ENCODE data around the gene TBX1.
"Not testable (repeated sequence)": the region's sequence is repeated elsewhere in the genome, so short reads cannot be mapped to it uniquely, and the experiment has no call there.

The TBX1 gene

DNA sequence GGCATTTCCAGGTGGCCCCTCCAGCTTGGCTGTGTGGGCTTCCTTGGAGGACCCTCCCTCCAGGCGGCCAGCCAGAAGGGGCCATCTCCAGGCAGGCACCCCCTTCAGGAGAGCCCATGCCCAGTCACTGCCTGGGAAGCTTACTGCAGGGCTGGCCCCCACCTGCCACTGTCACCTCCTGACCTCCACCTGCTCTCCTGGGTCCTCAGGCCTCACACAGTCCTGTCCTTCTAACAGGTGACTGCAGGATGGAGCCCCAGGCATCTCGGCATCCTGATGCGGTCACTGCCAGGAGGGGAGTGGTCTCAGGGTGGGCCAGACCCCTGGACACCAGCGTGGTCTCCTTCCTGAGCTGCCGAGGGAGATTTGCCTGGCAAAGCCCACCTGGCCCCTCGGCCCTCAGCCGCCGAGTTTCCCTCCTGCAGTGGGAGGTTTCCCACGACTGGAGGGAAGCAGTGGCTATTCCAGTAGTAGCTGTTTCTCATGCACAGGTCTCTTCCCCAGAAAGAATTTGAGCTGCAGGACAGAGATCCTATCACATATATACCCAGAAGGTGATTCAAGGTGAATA is 13.0 kb downstream of the TBX1 start:
- H3K27ac ChIP-seq = no peak overlapping the region

DNA sequence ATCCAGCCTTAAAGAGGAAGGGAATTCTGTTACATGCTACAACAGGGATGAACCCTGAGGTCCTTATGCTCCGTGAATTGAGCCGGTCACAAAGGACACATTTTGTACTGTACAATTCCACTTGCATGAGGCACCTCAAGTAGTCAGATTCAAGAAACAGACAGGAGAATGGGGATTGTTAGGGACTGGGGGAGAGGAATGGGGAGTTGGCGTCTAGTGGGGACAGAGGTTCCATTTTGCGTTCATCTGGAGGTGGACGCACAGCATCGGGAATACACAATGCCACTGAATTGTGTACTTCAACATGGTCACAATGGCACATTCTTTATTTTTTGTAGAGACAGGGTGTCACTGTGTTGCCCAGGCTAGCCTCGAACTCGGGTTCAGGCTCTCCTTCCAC is 14.1 kb downstream of the TBX1 start:
- H3K27ac ChIP-seq = no peak overlapping the region
- no peak for TF ChIP-seq ZFX (IDR thresholded peaks at IDR 0.05; ENCODE audit: borderline replicate concordance)
- TF ChIP-seq, protein P1, sequence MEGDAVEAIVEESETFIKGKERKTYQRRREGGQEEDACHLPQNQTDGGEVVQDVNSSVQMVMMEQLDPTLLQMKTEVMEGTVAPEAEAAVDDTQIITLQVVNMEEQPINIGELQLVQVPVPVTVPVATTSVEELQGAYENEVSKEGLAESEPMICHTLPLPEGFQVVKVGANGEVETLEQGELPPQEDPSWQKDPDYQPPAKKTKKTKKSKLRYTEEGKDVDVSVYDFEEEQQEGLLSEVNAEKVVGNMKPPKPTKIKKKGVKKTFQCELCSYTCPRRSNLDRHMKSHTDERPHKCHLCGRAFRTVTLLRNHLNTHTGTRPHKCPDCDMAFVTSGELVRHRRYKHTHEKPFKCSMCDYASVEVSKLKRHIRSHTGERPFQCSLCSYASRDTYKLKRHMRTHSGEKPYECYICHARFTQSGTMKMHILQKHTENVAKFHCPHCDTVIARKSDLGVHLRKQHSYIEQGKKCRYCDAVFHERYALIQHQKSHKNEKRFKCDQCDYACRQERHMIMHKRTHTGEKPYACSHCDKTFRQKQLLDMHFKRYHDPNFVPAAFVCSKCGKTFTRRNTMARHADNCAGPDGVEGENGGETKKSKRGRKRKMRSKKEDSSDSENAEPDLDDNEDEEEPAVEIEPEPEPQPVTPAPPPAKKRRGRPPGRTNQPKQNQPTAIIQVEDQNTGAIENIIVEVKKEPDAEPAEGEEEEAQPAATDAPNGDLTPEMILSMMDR (IDR thresholded peaks at IDR 0.05) = no peak

More for the DNA sequence above, 13.0 kb downstream of the TBX1 start:
- TF ChIP-seq, protein P1 (IDR thresholded peaks at IDR 0.05) = no peak
- TF ChIP-seq ZFX (IDR thresholded peaks at IDR 0.05; ENCODE audit: borderline replicate concordance) = no peak

DNA sequence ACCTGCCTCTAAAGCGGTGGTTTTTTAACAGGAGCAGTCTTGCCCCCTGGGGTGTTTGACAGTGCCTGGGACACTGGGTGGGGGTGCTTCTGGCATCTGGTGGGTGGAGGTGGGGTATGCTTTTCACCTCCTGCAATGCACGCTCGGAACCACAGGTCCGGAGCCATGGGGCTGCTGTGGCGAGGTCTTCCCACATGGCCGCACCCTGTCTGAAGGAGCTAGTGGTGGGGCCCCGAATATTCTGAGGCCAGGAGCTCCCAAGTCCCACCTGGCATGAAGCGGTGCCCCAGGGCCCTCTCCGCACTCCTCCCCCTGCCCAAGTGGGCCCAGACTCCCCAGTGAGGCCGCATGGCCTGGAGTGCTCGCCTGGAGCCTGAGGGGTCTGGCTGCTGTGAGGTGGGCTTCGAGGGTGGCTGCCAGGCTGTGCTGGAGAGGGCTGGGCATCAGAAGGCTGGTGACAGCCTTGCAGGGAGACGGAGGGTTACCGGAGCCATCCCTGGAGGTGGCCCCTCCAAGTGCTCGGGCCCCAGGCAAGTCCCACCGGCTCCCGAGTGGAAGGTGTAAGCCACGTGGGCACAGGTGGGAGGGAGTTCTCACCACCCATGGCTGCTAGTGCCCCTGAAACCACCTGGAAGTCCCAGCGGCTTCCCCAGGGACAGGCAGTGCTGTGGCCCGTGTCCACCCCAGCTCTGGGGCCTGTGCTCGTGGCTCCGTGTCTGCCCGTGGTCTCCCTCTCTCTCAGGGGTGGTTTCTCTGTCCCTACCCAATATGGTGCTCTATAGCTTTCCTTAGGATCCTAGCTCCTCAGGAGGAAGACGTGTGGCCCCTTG is 15.1 kb downstream of the TBX1 start:
- no peak overlapping the region for H3K27ac ChIP-seq
- TF ChIP-seq, protein P1 (IDR thresholded peaks at IDR 0.05) = no peak
- no peak for TF ChIP-seq ZFX (IDR thresholded peaks at IDR 0.05; ENCODE audit: borderline replicate concordance)

DNA sequence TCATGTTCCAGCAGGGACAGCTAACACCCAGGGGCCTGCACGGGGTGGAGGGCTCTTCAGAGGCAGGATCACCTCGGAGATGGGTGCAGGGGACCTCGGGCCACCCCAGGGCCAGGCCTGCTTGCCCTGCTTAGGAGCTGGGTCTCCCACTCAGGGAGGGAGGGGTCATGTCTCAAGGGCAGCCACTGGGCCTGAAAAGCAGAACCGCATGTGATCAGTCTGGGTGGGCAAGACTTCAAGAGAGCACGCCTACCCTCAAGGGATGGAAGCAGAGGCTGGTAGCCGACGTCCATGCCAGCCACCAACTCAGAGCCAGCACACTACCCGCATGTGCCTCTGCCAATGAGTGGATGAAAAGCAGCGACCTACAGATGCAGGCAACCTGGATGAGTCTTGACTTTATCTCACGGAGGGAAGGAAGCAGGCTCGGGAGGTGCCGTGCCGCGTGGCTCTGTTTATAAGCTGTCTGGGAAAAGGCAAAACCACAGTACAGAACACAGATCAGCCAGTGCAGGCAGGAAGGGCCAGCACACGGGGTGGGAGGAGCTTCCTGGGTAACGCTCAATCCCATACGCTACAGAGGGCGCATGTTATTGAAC is 16.0 kb downstream of the TBX1 start:
- no peak for TF ChIP-seq ZFX (IDR thresholded peaks at IDR 0.05; ENCODE audit: borderline replicate concordance)
- TF ChIP-seq, protein P1 (IDR thresholded peaks at IDR 0.05) = no peak
- H3K27ac ChIP-seq = no peak overlapping the region

DNA sequence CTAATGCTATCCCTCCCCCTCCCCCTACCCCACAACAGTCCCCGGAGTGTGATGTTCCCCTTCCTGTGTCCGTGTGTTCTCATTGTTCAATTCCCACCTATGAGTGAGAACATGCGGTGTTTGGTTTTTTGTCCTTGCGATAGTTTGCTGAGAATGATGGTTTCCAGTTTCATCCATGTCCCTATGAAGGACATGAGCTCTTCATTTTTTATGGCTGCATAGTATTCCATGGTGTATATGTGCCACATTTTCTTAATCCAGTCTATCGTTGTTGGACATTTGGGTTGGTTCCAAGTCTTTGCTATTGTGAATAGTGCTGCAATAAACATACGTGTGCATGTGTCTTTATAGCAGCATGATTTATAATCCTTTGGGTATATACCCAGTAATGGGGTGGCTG is 16.6 kb downstream of the TBX1 start:
- not testable (repeated sequence) for H3K27ac ChIP-seq

DNA sequence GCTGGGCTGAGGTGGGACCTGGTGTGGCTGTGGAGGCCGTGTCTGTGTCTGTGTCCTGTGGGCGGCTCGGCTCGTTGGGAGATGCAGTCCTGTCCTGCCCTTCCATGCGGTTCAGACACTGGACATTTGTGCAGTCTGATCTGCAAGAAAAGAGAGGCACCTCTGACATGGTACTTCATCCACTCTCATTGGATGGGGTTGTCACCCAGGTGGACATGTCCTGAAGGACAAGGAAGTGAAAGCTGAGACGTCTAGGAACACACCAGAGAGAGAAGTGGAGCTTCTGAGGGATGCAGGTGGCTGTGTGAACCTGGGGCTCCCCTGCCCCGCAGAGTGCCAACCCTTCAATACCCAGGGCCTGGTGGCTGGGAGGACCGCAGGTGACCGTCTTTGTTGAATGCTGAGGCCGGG is 18.4 kb downstream of the TBX1 start:
- TF ChIP-seq ZFX (IDR thresholded peaks at IDR 0.05; ENCODE audit: borderline replicate concordance) = no peak
- TF ChIP-seq, protein P1 (IDR thresholded peaks at IDR 0.05) = no peak

DNA sequence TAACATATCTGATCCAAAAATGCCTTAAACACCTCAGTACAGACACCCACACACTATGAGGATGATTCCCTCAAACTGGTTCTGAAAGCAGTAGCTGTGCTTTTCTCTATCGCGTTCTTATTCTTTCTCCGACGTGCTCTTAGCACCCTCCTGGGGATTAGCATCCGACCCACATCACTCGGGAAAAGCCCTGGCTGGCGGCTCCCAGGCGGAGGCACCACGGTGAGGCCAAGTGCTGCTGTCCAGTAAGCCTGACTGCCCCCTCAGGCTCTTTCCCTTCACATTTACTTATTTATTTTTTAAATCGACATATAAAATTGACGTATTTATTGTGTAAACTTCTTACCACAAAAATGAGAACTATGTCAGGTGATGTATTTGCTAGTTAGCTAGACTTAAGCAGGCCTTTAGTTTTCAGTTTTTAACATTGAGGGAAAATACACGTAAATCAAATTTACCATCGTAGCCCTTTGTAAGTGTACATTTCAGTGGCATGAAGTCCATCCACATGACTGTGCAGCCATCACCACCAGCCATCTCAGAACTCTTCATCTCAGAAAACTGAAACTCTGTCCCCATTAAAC is 19.2 kb downstream of the TBX1 start:
- H3K27ac ChIP-seq = no peak overlapping the region
- TF ChIP-seq, protein P1 (IDR thresholded peaks at IDR 0.05) = no peak
- no peak for TF ChIP-seq ZFX (IDR thresholded peaks at IDR 0.05; ENCODE audit: borderline replicate concordance)

More for the DNA sequence above, 18.4 kb downstream of the TBX1 start:
- no peak overlapping the region for H3K27ac ChIP-seq

Data from 22Rv1 (cell line).